NCI-H1417 treated with DMSO at 0.1 percent for 48 hours (cell line): ENCODE measurements around the gene EGR4.

Experiments used
- DNase-seq: peaks from one replicate; lab custom pipeline; 2025; lab: John Stamatoyannopoulos, UW

EGR4 gene

GRCh38 chr2:73293534-73294171 is at the start of gene EGR4:
EGR4 (minus strand) TSS chr2:73293548; CDS start chr2:73293317, 231 bp downstream.
- peak; percentile 44 for DNase-seq

DNA sequence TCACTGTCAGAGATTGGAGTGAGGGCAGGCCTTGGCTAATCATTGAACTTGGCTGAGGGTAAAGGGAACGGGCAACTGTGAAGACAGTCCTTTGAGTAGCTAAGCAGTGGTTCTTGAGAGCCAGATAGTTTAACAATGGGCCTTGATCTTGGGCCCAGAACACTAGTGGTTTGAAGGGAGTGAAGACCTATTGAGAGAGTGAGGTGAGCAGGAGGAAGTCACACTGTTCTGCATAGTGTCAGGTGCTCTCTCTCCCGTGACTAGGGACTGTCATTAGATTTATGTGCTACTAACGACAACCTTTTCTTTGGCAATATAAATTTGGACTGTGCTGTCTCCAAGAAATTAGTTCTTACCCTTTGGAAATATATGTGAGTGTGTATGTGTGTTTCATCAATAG is 47.7 kb upstream of the EGR4 start:
- no peak for DNase-seq

DNA sequence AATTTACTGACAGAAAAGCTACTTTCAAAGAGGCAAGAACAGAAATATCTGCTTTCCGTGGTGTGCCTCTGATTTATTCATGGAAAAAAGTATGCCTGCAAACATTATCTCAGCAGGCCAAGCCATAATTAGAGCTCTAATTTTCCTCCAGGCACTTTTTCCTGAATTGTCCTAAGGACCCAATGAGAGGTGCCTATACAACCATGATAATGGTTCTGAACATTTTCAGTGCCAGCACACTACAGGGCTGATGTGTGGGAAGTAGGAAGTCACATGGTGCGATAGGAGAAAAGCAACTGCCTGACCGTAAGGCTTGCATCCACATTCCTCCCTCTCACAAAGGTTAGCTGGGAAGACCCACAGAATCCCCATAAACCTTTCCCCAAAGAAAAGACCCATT is 45.9 kb upstream of the EGR4 start:
- DNase-seq, result peak; percentile 67

DNA sequence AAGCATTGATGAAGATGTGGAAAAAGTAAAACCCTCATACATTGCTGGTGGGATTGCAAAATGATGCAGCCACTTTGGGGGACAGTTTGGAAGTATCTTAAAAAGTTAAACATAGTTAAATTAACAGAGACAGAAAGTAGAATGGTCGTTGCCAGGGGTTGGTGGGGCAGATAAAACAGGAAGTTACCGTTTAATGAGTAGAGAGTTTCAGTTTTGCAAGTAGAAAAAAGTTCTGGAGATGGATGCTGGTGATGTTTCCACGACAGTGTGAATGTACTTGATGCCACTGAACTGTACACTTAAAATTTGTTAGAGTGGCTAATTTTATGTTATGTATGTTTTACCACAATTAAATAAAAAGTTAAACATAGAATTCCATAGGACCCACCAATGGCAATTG is 44.5 kb upstream of the EGR4 start:
- no peak for DNase-seq

DNA sequence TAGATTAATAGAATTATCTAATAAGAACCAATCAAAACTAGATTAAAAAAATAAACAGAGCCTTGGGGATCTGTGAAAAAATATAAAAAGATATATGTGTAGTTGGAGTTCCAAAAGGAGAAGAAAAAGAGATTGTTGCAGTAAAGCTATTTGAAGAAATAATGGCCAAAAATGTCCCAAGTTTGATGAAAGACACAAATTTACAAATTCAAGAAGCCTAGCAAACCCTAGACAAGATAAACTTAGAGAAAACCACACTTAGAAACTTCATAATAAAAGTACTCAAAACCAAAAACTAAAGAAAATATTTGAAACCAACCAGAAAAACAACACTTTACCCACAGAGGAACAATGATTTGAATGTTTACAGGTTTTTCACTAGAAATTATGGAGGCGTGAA is 41.3 kb upstream of the EGR4 start:
- DNase-seq, result no peak

DNA sequence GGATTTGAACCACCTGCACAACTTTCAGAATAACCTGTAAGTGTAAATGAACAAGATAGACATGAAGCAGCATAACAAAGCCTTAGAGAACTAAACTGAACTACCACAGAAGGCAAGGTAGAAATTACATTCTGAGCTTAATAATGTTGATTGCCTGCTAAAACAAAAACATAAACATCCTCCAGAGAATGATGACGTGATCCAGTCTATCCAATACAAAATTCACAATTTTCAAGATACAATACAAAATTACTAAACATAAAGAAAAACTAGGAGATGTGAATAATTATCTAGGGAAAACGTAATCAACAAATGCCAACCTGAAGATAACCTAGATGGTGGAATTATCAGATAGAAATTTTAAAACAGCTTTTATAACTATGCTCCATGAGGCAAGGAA is 40.7 kb upstream of the EGR4 start:
- DNase-seq, result no peak

GRCh38 chr2:73333564-73333963 is 40.2 kb upstream of the EGR4 start:
- DNase-seq, result no peak

DNA sequence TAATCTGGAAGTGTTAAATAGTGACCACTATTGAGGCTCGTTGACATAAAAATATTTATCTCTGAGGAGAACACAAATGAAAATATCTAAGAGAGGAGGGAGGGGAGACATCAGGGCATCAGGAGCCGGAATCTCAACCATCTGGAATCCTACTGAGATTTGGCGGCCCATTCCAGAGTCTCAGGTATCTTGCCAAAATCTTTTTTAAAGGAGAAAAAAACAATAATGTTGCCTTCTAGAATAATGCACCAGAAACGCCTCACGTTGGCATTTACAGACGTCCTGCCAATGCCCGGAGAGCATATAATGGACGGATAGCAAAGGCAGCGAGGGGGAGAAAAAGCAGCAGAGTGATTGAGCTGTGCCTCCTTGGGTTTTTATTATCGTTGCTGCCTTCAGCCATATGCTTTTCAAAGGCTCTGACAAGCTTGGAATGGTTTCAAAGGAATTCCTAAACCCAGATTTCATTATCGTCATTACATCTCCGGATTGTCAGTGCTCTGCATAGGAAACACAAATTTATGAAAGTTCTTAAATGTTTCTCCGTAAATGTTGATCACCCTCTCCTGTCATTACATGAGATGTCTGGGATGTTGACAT is 30.9 kb upstream of the EGR4 start:
- DNase-seq, result no peak

GRCh38 chr2:73323551-73323950 is 30.2 kb upstream of the EGR4 start:
- no peak for DNase-seq

GRCh38 chr2:73314441-73314840 is 21.1 kb upstream of the EGR4 start:
- DNase-seq, result no peak

DNA sequence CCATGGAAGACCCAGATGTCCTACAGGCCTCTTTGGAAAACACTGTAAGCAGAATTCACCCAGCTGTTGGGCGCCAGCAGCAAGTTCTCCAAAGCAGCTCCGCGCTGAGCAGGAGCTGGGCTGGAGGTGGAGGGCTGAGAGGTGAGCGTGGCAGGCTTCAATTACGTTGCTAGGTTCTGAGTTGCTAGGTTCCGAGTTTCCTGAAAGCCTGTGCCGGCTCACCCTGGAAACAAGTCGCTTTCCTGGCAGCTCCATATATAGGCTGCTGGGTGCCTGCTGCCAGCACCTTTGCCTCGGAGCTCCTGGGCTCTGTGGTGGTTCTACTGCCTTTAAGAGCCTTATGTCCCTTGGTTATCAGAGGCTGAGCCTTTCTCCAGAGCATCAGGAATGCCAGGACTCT is 14.4 kb upstream of the EGR4 start:
- peak; percentile 88 for DNase-seq

DNA sequence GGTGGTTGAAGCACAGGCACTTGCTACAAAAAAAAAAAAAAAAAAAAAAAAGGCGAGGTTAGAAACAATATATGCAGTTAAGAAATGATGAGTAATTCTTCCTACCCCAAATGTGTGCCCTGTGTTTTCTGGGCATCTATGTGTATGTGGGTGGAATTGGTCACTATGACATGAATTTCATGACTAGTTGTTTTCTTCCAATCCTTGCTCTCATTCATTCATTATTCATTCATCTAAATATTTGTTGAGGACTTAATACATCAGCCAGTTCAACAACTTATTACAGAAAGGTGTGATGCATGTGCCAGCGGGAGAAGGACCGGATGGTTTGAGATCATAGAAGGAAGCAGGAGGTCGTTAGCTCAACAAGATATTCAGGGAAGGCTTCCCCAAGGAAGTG is 8.3 kb upstream of the EGR4 start:
- no peak for DNase-seq

- DNase-seq, result no peak
Measured at GRCh38 chr2:73300926-73301325, 7.6 kb upstream of the EGR4 start.

- no peak for DNase-seq
Measured at GRCh38 chr2:73297586-73297985, 4.2 kb upstream of the EGR4 start.

- peak; percentile 66 for DNase-seq
Measured at GRCh38 chr2:73297151-73297559, 3.8 kb upstream of the EGR4 start.

- no peak for DNase-seq
Measured at GRCh38 chr2:73295751-73296400, 2.5 kb upstream of the EGR4 start.

DNA sequence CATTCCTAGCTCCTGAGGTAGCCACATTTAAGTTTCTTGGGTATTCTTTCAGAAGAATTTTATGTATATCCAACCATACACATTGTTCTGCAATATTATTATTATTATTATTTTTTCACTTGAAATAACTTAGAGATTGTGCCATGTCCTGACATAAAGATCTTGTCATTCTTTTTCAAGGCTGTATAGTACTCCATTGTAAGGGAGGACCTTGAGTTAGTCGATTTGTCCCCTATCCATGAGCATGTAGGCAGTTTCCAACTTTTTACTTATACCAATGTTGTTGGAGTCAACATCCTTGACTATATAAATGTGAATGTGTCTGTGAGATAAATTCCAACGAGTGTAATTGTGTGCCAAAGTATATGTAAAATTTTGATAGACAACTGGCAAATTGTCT is 891 bp upstream of the EGR4 start:
- DNase-seq, result no peak

- no peak for DNase-seq
Measured at GRCh38 chr2:73292906-73293533, 328 bp downstream of the EGR4 start.

DNA sequence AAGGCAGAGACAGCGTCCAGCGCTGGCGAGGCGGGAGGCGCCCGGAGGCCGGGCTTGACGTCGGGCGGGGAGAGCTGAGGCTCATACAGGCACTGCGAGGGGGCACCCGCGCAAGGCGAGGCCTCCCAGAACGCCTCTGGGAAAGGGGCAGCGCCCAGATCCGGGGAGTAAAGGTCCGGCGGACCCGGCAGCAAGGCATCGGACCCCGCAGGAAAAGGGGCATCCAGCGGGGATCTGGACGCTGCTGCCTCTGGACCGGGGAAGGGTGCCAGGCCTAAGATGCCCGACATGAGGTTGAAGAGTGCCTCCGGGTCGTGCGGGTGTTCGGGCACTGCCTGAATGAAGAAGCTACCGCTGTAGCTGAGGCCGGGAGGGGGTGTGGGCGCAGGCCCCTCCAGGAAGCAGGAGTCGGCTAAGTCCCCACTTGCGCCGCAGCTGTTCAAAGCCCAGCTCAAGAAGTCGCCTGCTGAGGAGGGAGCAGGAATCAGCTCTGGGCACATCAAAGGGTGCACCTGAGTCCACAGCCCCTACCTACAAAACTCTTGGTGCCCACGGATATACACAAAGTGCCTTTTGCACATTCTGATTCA is 937 bp downstream of the EGR4 start:
- DNase-seq, result no peak

DNA sequence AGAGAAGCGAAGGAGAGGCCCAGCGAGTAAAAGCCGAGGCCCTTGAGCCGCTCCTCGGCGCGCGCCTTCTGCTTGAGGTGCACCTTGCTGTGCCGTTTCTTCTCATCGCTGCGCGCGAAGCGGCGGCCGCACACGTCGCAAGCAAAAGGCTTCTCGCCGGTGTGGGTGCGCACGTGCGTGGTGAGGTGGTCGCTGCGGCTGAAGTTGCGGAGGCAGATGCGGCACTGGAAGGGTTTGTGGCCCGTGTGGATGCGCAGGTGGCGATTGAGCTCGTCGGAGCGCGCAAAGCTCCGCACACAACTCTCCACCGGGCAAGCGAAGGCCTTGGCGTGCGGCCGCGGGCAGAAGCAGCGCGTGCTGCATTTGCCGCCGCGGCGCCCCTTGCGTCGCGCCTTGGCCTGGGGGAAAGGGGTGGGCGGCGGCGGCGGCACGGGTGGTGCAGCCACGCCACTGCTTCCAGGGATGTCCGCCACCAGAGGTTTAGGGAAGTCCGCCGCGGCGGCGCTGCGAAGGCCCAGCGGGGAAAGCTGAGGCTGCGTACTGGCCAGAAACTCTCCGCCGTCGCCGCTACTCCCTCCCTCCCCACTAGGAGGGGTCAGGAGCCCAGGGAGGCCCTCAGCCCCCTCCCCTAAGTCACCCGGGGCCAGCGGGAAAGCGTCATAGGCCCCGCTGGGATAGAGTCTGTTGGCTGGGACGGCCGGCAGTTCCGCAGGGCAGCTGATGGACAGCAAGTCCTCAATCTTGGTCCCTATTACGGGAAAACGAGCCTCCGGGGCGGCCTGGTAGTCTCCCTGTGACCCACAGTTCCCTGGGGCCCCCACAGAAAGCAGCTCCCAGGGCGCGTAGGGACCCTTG is 1.7 kb downstream of the EGR4 start:
- DNase-seq, result no peak

DNA sequence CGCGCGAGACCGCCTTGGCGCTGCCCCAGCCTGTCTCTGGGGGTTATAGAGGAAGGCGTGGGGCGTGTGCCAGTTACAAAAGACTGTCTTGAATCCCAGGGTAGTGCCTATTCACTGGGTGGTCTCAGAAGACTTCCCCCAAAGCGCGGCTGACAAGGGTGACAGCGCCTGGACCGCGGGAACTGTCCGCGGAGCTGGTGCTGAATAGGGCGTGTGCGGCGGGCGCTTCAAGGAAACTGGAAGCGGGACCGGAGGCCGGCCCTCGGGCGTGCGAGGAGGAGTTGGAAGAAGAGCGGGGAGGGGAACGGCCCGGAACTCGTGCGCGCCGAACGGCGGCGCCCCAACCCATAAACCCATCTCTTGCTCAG is 2.3 kb downstream of the EGR4 start:
- no peak for DNase-seq
